HG02970 (cell line): ENCODE data around the gene EGR2.
"Not testable (repeated sequence)": the region's sequence is repeated elsewhere in the genome, so short reads cannot be mapped to it uniquely, and the experiment has no call there.

ENCODE experiments used
- ATAC-seq: cut with Tn5 transposase; IDR thresholded peaks from one replicate; pipeline ENCODE4 v1.9.1; 2021; ENCODE audit warnings: mild to moderate bottlenecking, moderate library complexity, moderate number of reproducible peaks; ENCODE audit not compliant: unreplicated experiment, low FRiP score

EGR2 gene

GRCh38 chr10:62795762-62796161 lies 20.4 kb downstream of the EGR2 start:
- no peak for ATAC-seq

GRCh38 chr10:62795100-62795499 lies 21.1 kb downstream of the EGR2 start:
- no peak for ATAC-seq

- ATAC-seq = no peak
These were observed 21.9 kb downstream of the EGR2 start for GRCh38 chr10:62794306-62794705.

GRCh38 chr10:62792261-62792660 lies 23.9 kb downstream of the EGR2 start:
- no peak for ATAC-seq

- no peak for ATAC-seq
These were observed 25.6 kb downstream of the EGR2 start for GRCh38 chr10:62790571-62790970.

GRCh38 chr10:62790019-62790555 lies 26.1 kb downstream of the EGR2 start:
- no peak for ATAC-seq

GRCh38 chr10:62788861-62789467 lies 27.2 kb downstream of the EGR2 start:
- no peak for ATAC-seq

GRCh38 chr10:62788285-62788684 lies 27.9 kb downstream of the EGR2 start:
- ATAC-seq = not testable (repeated sequence)

GRCh38 chr10:62784537-62784936 lies 31.6 kb downstream of the EGR2 start:
- not testable (repeated sequence) for ATAC-seq

GRCh38 chr10:62779487-62780248 lies 36.5 kb downstream of the EGR2 start:
- ATAC-seq = peak; percentile 90

GRCh38 chr10:62778125-62778524 lies 38.0 kb downstream of the EGR2 start:
- no peak for ATAC-seq

GRCh38 chr10:62772186-62772974 lies 43.8 kb downstream of the EGR2 start:
- no peak for ATAC-seq

GRCh38 chr10:62769574-62770242 lies 46.5 kb downstream of the EGR2 start:
- ATAC-seq = no peak

- ATAC-seq = no peak
These were observed 49.8 kb downstream of the EGR2 start for GRCh38 chr10:62766386-62766785.

GRCh38 chr10:62765726-62766125 lies 50.4 kb downstream of the EGR2 start:
- ATAC-seq = no peak

- no peak for ATAC-seq
These were observed 52.2 kb downstream of the EGR2 start for GRCh38 chr10:62764011-62764410.

- ATAC-seq = no peak
These were observed 53.0 kb downstream of the EGR2 start for GRCh38 chr10:62763155-62763554.
